Subcutaneous adipose tissue (tissue), 4 donors: ENCODE data around the gene SERPINA5. TPM values are rescaled to one million over a fixed set of nuclear protein-coding genes. Genes with fewer than 3 reads are reported as not detected.

Experiments used
- CTCF ChIP-seq: fragments of 450-650 bp; IDR thresholded peaks from one replicate; pipeline ENCODE4 v1.5.1; 2016; ENCODE audit warnings: low read depth, mild to moderate bottlenecking, control low read depth, antibody characterized with exemption, moderate library complexity
- total RNA-seq, 4 donors: library from RNA; depleted of rRNA; stranded (reverse); fragments of >200 nt; gene quantifications; one replicate each; pipeline ENCODE4 v1.1.0, GENCODE V29; 2016

The SERPINA5 gene
- total RNA-seq, 4 donors from 2014 or later = 2.0 to 5.5 (median 3.2) TPM

- no peak for TF ChIP-seq CTCF
Measured at GRCh38 chr14:94597788-94598187, 16.6 kb downstream of the SERPINA5 start.

- no peak for TF ChIP-seq CTCF
Measured at GRCh38 chr14:94598506-94598815, 17.2 kb downstream of the SERPINA5 start.

GRCh38 chr14:94598816-94599655 lies 17.8 kb downstream of the SERPINA5 start:
- no peak for TF ChIP-seq CTCF

GRCh38 chr14:94599656-94600004 lies 18.4 kb downstream of the SERPINA5 start:
- no peak for TF ChIP-seq CTCF

GRCh38 chr14:94600148-94600545 lies 18.9 kb downstream of the SERPINA5 start:
- TF ChIP-seq CTCF = no peak

- TF ChIP-seq CTCF = no peak
Measured at GRCh38 chr14:94601884-94602391, 20.7 kb downstream of the SERPINA5 start.

GRCh38 chr14:94602722-94603121 lies 21.5 kb downstream of the SERPINA5 start:
- TF ChIP-seq CTCF = no peak
